ENCODE results near the gene VAC14. TPM values are rescaled to one million over a fixed set of nuclear protein-coding genes. Genes with fewer than 3 reads are reported as not detected.

The VAC14 gene
- total RNA-seq, 1 experiment from 2014 or later = 49.9 TPM

DNA sequence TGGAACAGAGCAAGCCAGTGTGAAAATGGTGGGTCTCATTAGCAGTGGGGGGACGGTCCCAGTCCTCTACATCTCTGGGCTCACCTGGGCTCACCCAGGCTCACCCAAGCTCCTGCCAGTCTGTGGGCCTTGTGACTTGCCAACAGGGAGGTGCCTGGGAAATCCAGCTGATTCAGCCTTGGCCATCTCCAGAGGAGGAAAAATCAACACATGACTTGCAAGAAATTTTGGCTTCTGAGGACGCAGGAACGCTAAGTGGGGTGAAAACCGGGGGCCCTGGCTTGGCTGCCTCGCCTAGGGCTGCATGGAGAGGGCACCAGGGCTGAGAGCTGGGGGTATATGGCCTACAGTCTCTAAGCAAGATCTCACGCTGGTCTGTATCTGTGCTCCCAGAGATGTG, 47.7 kb downstream of the VAC14 start:
- Histone ChIP-seq H2BK5ac (ENCODE audit: insufficient read length, low read length) (no peak overlapping the region), H3K27ac (ENCODE audit: insufficient read length, low read depth, low read length) (no peak overlapping the region), H3K4ac (ENCODE audit: low read depth, low read length) (no peak overlapping the region), H3K4me2 (ENCODE audit: insufficient read depth, insufficient read length, low read length) (no peak overlapping the region), H3K18ac (ENCODE audit: insufficient read length, low read depth, low read length) (no peak overlapping the region), H3K27me3 (ENCODE audit: insufficient read depth, low read length) (no peaks in the 10 kb centered on the region), H4K20me1 (ENCODE audit: control insufficient read depth, insufficient read depth, insufficient read length) (no peaks in the 10 kb centered on the region), H3K14ac (ENCODE audit: insufficient read depth, low read length) (no peak overlapping the region), H3K23ac (ENCODE audit: insufficient read length, low read depth, low read length) (no peak overlapping the region), H3K56ac (ENCODE audit: insufficient read length, low read depth, low read length) (no peak overlapping the region), H2BK12ac (ENCODE audit: insufficient read length, low read depth, low read length) (no peak overlapping the region), H3K9me3 (ENCODE audit: control insufficient read depth, low read depth, low read length) (no peaks in the 10 kb centered on the region), H3T11ph (ENCODE audit: low read length) (no peak overlapping the region), H4K5ac (ENCODE audit: insufficient read length, low read depth, low read length) (no peak overlapping the region), H4K8ac (replicated peaks; ENCODE audit: insufficient read length, low read depth, low read length) (no peak overlapping the region), H2BK120ac (ENCODE audit: low read depth, low read length, poor library complexity, severe bottlenecking) (no peak overlapping the region), H4K91ac (ENCODE audit: insufficient read length, low read depth, low read length) (no peak overlapping the region), H3K4me1 (ENCODE audit: insufficient read depth, low read length) (peaks cover 7% of the 10 kb centered on the region; the same call in 1 of the 2 replicates), H3K9ac (ENCODE audit: extremely low read depth, insufficient read length, low read length) (no peak overlapping the region), H3K23me2 (ENCODE audit: insufficient read length, low read depth, low read length, poor library complexity, severe bottlenecking) (no peaks in the 10 kb centered on the region), H2BK20ac (ENCODE audit: low read depth, low read length, poor library complexity, severe bottlenecking) (no peak overlapping the region), H2AFZ (ENCODE audit: low read length) (no peak overlapping the region), H2BK15ac (ENCODE audit: low read depth, low read length) (no peak overlapping the region), H3K79me2 (ENCODE audit: insufficient read depth, low read length) (no peaks in the 10 kb centered on the region), H2AK5ac (ENCODE audit: insufficient read length, low read length) (no peak overlapping the region), H3K79me1 (ENCODE audit: insufficient read depth, low read depth, low read length, poor library complexity, severe bottlenecking) (no peaks in the 10 kb centered on the region)
- WGBS (ENCODE audit: extremely low coverage, insufficient read length, low lambda C conversion rate) = no CpG with 5 or more reads among the region's 6 CpGs
- peaks cover 16 to 17% of the 10 kb centered on the region in 2 experiments for H3K4me1 Mint-ChIP-seq
- no peaks in the 10 kb centered on the region for H3K27me3 Mint-ChIP-seq (ENCODE audit: low read depth)
- DNase-seq = no peak
- H3K9me3 Mint-ChIP-seq = no peaks in the 10 kb centered on the region
- no peak overlapping the region; a peak in 2 of 7 replicates for H3K27ac Mint-ChIP-seq
- H3K4me3 Mint-ChIP-seq = no peak overlapping the region
- TF ChIP-seq, protein P1, sequence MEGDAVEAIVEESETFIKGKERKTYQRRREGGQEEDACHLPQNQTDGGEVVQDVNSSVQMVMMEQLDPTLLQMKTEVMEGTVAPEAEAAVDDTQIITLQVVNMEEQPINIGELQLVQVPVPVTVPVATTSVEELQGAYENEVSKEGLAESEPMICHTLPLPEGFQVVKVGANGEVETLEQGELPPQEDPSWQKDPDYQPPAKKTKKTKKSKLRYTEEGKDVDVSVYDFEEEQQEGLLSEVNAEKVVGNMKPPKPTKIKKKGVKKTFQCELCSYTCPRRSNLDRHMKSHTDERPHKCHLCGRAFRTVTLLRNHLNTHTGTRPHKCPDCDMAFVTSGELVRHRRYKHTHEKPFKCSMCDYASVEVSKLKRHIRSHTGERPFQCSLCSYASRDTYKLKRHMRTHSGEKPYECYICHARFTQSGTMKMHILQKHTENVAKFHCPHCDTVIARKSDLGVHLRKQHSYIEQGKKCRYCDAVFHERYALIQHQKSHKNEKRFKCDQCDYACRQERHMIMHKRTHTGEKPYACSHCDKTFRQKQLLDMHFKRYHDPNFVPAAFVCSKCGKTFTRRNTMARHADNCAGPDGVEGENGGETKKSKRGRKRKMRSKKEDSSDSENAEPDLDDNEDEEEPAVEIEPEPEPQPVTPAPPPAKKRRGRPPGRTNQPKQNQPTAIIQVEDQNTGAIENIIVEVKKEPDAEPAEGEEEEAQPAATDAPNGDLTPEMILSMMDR (conservative IDR thresholded peaks at IDR 0.05) = no peak
- peaks cover 0 to 16% (median 8%) of the 10 kb centered on the region in 3 experiments; a peak in 6 of 7 replicates for H3K36me3 Mint-ChIP-seq (ENCODE audit: insufficient read depth in 1 of 3, low read depth in 3 of 3)
